HepG2 (cell line): ENCODE results near the gene SLC5A5. TPM values are rescaled to one million over a fixed set of nuclear protein-coding genes. Genes with fewer than 3 reads are reported as not detected.
A peak's percentile ranks its signal among the peaks of the same experiment; 100 is the strongest.

ENCODE experiments used
- CREB3 ChIP-seq: sonication (generic); formaldehyde crosslinking; IDR thresholded peaks from 2 replicates; pipeline ENCODE4 v1.5.0; 2020; ENCODE audit warnings: missing genetic modification reagents
- FOXK1 ChIP-seq: sonication (generic); formaldehyde crosslinking; IDR thresholded peaks from 2 replicates; pipeline ENCODE4 v1.4.0; 2020; ENCODE audit warnings: low read depth, missing genetic modification reagents, borderline replicate concordance
- FOXM1 ChIP-seq: sonication (generic); formaldehyde crosslinking; IDR thresholded peaks from 2 replicates; pipeline ENCODE4 v1.5.0; 2020; ENCODE audit warnings: missing genetic modification reagents
- MBNL3 ChIP-seq: fragments of 250-450 bp; sonication (Bioruptor Pico); conservative IDR thresholded peaks from 2 replicates; pipeline ENCODE4 v1.8.0; 2022; ENCODE audit warnings: mild to moderate bottlenecking, inconsistent platforms
- RARA ChIP-seq: IDR thresholded peaks from 2 replicates; pipeline ENCODE4 v1.6.1; 2016; ENCODE audit warnings: missing genetic modification reagents, missing compliant biosample characterization
- SIN3A ChIP-seq: IDR thresholded peaks from 2 replicates; pipeline ENCODE4 v1.6.1; 2011; ENCODE audit warnings: low read depth, mild to moderate bottlenecking, control low read depth, low read length, borderline replicate concordance
- SNAI1 ChIP-seq: sonication (generic); formaldehyde crosslinking; IDR thresholded peaks from 2 replicates; pipeline ENCODE4 v1.5.0; 2020; ENCODE audit warnings: mild to moderate bottlenecking, missing genetic modification reagents, borderline replicate concordance
- STAG1 ChIP-seq: sonication (generic); formaldehyde crosslinking; IDR thresholded peaks from 2 replicates; pipeline ENCODE4 v1.4.0; 2020; ENCODE audit warnings: missing genetic modification reagents
- TRIM24 ChIP-seq: sonication (generic); formaldehyde crosslinking; IDR thresholded peaks from 2 replicates; pipeline ENCODE4 v1.8.0; 2022; ENCODE audit warnings: mild to moderate bottlenecking, missing genetic modification reagents
- ZFP82 ChIP-seq: sonication (generic); formaldehyde crosslinking; IDR thresholded peaks from 2 replicates; pipeline ENCODE4 v1.5.1; 2020; ENCODE audit warnings: mild to moderate bottlenecking, missing genetic modification reagents, borderline replicate concordance
- ZKSCAN1 ChIP-seq: fragments of 150-350 bp; IDR thresholded peaks from 2 replicates; pipeline ENCODE4 v1.6.1; 2014; ENCODE audit warnings: low read length
- ZNF567 ChIP-seq: sonication (generic); formaldehyde crosslinking; IDR thresholded peaks from 2 replicates; pipeline ENCODE4 v1.8.1; 2023; ENCODE audit warnings: mild to moderate bottlenecking, missing genetic modification reagents, borderline replicate concordance
- ZNF616 ChIP-seq: sonication (generic); formaldehyde crosslinking; IDR thresholded peaks from 2 replicates; pipeline ENCODE4 v1.5.0; 2020; ENCODE audit warnings: low read depth, mild to moderate bottlenecking, missing genetic modification reagents
- ZSCAN29 ChIP-seq: sonication (generic); formaldehyde crosslinking; conservative IDR thresholded peaks from 2 replicates; pipeline ENCODE4 v1.4.0; 2020; ENCODE audit warnings: mild to moderate bottlenecking, missing genetic modification reagents
- polyA plus RNA-seq, 8 experiments: library from polyadenylated mRNA; depleted of rRNA in 3 of 8; stranded (reverse) in 7 of 8; unstranded in 1 of 8; fragments of >200 nt; fragmentation: Illumina TruSeq in 4 of 8; extraction: Trizol in 4 of 8; gene quantifications; 2 replicates each; pipeline versions ENCODE4 v1.2.1 to v1.2.3, GENCODE V29; 2011 to 2016; ENCODE audit warnings: low read depth in 4 of 8, missing spikeins in 1 of 8, mixed read lengths in 1 of 8; ENCODE audit not compliant: insufficient read depth in 1 of 8
- total RNA-seq, 5 experiments: library from RNA; depleted of rRNA; stranded (reverse); fragments of >200 nt; fragmentation: Illumina TruSeq; extraction: Trizol; gene quantifications; 2 replicates each; pipeline ENCODE4 v1.2.3, GENCODE V29; 2016; ENCODE audit warnings: low read depth in 1 of 5
- TF ChIP-seq, protein P1 (sequence below): sonication (generic); formaldehyde crosslinking; IDR thresholded peaks from 2 replicates; pipeline ENCODE4 v1.9.0; 2021; ENCODE audit warnings: missing genetic modification reagents, mild to moderate bottlenecking, borderline replicate concordance
- TF ChIP-seq, protein P2 (sequence below): sonication (generic); formaldehyde crosslinking; IDR thresholded peaks from 2 replicates; pipeline ENCODE4 v1.5.1; 2020; ENCODE audit warnings: missing genetic modification reagents, mild to moderate bottlenecking, borderline replicate concordance
- TF ChIP-seq, protein P3 (sequence below): sonication (generic); formaldehyde crosslinking; IDR thresholded peaks from 2 replicates; pipeline ENCODE4 v1.9.0; 2021; ENCODE audit warnings: mild to moderate bottlenecking, missing genetic modification reagents

SLC5A5 gene
- total and polyA plus RNA-seq, 2 of the 13 experiments (the other 11 are each of a cell fraction or from before 2014, with no cell fraction given): not detected

DNA sequence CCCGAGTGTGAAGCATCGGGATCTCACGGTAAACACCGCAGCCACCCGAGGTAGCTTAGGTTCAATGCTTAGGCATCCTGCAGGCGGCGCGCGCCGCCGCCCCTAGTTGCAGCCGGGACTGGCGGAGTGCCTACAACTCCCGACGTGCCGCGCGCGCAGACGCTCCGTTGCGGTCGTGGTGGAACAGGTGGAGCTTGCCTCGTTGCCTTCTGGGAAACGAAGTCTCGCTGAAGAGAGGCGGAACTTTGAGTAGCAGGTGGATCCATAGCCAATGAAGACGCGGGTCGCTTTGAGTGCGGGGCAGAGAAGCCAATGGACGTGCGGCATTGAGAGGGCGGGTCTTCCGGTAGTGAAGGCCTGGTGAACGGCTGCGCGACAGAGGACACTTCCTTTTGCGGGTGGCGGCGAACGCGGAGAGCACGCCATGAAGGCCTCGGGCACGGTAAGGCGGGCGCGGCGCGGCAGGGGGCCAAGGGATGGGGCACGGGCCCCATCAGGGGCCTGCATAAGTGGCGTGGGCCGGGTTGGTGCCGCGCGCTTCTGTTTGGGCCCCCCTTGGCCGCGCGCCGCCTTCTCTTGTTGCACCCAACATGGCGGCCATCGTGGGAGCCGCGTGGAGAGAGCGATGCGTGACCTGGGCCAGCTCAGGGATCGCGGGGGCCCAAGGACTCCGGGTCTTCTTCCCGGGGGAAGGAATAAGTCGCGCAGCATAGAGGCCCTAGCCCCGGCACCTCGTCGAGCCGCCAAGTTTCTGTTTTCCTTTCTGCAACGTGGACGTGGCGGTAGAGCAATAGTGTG lies 12.0 kb upstream of the SLC5A5 start, which contains the start of gene RPL18A (continued):
- TF ChIP-seq SNAI1 (CRISPR knock-in tag) (no peak), ZNF567 (CRISPR knock-in tag) (peak; percentile 45; the same call in 1 of the 2 replicates), MBNL3 (CRISPR knock-in tag) (no peak), ZKSCAN1 (no peak; the same call in 1 of the 2 replicates), SIN3A (peak; percentile 90; the same call in 1 of the 2 replicates), STAG1 (peak; percentile 54), ZNF616 (CRISPR knock-in tag) (no peak), CREB3 (no peak; the same call in 1 of the 2 replicates), TRIM24 (CRISPR knock-in tag) (no peak), FOXM1 (CRISPR knock-in tag) (0 out of 2 replicates have a peak, but pooled peaks have one; percentile 46), ZSCAN29 (CRISPR knock-in tag) (no peak), ZFP82 (no peak; the same call in 1 of the 2 replicates), RARA (CRISPR knock-in tag) (peak; percentile 7; the same call in 1 of the 2 replicates), FOXK1 (peak; percentile 86)
- TF ChIP-seq, protein P1, sequence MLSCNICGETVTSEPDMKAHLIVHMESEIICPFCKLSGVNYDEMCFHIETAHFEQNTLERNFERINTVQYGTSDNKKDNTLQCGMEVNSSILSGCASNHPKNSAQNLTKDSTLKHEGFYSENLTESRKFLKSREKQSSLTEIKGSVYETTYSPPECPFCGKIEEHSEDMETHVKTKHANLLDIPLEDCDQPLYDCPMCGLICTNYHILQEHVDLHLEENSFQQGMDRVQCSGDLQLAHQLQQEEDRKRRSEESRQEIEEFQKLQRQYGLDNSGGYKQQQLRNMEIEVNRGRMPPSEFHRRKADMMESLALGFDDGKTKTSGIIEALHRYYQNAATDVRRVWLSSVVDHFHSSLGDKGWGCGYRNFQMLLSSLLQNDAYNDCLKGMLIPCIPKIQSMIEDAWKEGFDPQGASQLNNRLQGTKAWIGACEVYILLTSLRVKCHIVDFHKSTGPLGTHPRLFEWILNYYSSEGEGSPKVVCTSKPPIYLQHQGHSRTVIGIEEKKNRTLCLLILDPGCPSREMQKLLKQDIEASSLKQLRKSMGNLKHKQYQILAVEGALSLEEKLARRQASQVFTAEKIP (CRISPR knock-in tag): no peak
- TF ChIP-seq, protein P2, sequence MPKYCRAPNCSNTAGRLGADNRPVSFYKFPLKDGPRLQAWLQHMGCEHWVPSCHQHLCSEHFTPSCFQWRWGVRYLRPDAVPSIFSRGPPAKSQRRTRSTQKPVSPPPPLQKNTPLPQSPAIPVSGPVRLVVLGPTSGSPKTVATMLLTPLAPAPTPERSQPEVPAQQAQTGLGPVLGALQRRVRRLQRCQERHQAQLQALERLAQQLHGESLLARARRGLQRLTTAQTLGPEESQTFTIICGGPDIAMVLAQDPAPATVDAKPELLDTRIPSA (CRISPR knock-in tag): no peak
- TF ChIP-seq, protein P3, sequence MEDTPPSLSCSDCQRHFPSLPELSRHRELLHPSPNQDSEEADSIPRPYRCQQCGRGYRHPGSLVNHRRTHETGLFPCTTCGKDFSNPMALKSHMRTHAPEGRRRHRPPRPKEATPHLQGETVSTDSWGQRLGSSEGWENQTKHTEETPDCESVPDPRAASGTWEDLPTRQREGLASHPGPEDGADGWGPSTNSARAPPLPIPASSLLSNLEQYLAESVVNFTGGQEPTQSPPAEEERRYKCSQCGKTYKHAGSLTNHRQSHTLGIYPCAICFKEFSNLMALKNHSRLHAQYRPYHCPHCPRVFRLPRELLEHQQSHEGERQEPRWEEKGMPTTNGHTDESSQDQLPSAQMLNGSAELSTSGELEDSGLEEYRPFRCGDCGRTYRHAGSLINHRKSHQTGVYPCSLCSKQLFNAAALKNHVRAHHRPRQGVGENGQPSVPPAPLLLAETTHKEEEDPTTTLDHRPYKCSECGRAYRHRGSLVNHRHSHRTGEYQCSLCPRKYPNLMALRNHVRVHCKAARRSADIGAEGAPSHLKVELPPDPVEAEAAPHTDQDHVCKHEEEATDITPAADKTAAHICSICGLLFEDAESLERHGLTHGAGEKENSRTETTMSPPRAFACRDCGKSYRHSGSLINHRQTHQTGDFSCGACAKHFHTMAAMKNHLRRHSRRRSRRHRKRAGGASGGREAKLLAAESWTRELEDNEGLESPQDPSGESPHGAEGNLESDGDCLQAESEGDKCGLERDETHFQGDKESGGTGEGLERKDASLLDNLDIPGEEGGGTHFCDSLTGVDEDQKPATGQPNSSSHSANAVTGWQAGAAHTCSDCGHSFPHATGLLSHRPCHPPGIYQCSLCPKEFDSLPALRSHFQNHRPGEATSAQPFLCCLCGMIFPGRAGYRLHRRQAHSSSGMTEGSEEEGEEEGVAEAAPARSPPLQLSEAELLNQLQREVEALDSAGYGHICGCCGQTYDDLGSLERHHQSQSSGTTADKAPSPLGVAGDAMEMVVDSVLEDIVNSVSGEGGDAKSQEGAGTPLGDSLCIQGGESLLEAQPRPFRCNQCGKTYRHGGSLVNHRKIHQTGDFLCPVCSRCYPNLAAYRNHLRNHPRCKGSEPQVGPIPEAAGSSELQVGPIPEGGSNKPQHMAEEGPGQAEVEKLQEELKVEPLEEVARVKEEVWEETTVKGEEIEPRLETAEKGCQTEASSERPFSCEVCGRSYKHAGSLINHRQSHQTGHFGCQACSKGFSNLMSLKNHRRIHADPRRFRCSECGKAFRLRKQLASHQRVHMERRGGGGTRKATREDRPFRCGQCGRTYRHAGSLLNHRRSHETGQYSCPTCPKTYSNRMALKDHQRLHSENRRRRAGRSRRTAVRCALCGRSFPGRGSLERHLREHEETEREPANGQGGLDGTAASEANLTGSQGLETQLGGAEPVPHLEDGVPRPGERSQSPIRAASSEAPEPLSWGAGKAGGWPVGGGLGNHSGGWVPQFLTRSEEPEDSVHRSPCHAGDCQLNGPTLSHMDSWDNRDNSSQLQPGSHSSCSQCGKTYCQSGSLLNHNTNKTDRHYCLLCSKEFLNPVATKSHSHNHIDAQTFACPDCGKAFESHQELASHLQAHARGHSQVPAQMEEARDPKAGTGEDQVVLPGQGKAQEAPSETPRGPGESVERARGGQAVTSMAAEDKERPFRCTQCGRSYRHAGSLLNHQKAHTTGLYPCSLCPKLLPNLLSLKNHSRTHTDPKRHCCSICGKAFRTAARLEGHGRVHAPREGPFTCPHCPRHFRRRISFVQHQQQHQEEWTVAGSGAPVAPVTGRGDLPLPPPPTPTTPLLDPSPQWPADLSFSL (CRISPR knock-in tag): no peak
